IPS DF 4.7 (cell line): ENCODE data around the gene RAD51B.

ENCODE experiments used
- DNase-seq: peaks from one replicate; pipeline ENCODE4 v3.0.0-alpha.2; 2013; ENCODE audit warnings: low spot score; ENCODE audit errors: extremely low read depth

The RAD51B gene

DNA sequence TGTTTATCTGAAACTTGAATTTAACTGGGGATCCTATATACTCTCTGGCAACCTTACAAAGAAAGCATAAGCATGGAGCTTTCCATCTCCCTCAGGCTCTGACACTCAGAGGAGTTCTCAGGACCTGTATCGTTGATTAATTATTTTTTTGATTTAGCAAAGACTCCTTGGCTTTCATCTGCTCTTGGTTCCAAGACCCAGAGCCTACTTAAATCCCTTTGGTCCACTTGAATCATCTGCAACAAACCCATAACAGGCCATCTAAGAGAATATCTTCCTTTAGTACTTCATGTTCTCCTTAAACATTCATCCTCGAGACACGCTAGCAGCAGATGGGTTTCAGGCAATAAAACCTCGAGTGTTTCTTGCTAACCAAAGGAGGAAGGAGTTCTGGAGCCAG is 887.9 kb downstream of the RAD51B start:
- DNase-seq: no peak

DNA sequence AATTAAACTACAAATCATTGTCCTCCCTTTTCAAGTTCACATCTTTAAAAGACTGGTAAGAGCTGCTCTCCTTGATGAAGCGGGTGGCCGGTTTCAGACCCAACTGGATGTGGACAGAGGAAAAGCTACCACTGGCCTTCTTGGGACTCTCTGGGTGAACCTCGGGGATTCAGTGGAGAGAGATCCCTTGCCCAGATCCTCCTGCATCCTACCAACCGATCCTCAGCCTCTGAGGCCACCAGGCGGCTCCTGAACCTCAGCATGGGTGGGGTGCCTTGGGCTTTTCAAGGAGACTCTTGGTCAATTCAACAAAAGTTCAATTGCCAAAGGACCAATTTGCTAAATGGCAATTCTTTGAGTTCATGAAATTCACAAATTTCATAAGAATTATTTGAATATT is 888.8 kb downstream of the RAD51B start:
- no peak for DNase-seq

DNA sequence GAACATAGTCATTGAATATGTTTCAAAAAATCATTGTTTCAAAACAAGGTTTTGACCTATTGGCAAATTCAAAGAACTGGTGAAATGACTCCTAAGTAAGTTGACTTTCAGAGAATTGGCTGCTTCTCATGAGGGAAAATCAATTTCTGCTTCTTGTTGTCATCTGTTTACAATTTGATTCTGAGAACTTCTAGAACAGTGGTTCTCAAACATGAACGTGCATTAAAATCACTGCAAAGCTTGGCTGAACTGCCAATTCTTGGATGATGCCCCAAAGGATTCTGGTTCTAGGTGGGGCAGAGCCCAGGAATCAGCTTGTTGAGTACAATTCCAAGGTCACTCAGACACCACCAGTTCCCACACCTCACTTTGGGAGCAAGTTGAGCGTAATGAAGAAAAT is 889.4 kb downstream of the RAD51B start:
- DNase-seq: no peak

DNA sequence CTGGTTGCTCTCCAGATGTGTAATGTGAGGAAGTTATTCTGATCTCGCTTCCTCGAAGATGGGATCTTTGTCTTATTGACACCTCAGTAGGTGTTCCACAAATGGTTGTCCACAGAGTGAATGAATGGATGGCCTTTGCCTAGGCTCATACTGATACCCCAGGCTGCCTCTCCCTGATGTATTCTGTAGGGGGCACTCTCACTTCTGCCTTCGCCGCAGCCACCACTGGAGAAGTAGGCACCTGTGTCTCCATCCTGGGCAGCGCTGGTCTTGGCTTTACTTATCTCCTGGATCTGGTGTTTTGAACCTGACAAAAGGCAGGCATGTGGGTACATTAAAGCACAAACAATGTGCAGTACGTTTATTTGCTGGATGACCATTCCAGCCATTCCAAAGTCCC is 891.2 kb downstream of the RAD51B start:
- DNase-seq: no peak

DNA sequence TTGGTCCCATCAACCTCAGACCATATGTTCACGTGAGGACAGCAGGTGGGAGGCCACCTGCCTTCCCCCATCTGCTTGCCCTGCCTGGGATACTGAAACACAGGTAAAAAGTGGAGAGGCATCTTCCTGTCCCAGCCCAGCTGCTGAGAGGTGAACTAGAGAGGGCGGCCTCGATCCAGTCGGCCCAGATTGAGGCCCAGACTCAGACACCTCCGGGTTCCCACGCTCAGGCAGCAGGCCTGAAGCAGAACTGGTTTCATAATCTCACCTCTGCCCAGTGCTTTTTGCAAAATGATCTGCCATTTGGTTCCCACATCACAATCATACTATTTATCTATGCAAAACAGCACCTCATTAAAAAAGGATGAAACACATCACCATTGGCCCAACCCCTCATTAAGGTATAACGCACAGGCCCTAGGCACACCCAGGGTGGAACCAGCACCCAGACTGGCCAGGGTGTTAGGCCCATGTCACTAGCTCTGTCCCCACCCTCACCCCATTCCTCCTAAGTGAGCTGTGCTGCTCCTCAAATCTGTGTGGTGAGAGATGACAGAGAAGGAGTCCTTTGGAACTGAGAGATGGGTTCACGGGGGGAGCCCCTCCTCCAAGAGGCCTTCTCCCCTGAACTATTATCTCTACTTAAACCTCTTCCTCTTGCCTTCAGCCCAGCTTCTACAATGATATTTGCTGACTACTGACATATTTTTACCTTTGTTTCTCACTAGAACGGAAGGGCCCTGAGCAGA is 892.2 kb downstream of the RAD51B start:
- DNase-seq: no peak

DNA sequence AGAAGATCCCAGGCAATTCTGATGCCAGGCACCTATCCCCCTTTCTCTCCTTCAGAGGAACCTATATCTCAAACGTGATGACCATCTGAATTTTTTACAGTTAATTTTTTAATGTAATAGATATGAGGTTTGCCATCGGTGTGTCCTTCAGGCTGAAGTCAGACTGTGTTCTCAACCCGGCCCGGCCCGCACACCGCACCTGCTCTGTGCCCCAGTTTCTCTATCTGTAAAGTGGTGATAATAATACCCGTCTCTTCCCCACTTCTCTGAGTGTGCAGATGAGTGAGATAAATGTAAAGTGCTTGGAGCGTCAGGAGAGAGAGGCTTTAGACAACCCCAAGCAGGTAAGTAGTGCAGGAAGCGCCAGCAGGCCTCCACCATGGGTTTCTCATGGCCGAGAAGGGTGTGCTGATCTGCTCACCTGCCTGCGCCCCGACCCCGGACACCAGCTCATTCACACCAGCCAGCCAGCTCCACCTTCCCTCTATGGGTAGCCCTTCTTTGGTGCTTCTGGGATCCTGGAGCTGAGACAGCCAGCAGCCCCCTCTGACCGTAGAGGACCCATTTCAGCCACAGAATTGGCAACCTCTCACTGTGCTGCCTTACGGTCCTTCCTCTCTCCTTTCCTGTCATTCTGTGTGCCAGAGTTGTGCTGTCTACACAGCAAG is 893.3 kb downstream of the RAD51B start:
- DNase-seq: no peak

DNA sequence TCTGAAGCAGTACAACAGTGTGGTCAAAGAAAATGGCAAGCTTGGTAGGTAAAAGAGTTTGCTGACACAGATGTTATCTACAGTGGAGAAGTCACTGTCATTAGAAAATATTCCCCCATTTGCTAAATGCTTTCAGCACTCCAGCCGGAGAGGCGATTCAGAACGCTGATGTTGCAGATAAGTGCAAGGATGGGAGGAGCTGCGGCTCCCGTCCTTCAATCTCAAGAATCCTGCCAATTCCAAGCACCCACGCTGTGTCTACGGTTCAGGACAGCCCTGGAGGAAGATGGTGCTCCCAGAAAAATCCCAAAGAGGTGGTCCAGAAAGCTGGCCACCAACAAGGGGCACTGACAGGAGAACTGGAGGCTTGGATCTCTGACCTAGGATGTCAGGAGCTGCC is 894.2 kb downstream of the RAD51B start:
- DNase-seq: no peak

DNA sequence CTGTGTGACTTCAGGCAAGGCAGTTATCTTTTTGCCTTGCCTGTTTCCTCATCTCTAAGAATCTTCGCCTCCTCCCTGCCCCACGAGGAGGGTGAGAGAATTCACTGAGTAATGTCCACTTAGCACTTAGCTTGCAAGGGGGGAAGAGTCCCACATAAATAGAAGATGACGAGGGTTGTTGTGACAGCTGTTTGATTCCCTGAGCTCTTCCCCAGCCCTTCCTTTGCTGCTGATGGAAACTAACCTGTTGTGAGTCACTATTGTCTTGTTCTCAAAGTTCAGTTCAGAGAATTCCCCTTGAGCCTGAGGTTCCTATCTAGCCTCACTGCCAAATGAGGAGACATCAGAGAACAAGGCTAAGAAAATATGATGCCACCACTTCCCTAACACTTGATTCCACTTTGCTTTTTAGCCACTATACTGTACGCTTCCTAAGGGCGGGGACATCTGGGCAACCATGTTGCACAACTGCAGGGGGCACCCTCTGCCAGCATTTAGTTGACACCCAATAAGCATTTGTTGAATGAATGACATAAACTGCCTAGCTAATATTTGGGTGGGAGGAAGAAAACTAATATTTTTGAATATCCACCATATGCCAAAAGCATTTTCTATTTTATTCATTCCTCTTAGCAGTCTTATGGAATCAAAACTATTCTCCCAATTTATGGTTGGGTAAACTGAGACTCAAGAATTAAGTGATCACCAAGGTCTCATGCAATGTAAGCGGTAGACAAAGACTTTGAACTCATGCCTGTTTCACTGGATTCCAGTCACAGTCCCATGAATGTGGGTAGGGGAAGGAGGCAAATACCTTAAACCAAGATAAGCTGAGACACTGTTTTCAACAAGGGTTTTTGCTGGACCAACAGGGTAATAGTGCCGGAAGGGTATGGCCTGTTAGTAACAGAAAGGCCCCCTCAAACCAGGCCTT is 895.7 kb downstream of the RAD51B start:
- DNase-seq: no peak

DNA sequence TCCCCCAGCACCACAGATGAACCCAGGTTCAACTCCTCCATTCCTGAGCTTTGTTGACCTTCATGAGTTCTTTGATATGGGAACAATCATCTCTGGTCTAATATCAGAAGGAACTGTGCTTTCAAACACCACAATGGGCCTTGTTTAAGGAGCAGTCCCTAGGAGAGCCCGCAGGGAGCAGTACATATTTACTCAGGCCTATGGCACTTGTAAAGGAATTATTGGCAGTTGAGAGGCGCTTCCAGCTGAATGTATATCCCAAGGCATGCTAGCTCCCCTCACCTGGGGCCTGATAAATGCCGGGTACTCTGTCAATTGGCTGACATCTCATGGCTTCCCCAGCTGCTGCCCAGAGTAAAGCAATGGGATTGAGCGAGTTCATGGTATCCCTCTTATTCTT is 897.1 kb downstream of the RAD51B start:
- DNase-seq: no peak

DNA sequence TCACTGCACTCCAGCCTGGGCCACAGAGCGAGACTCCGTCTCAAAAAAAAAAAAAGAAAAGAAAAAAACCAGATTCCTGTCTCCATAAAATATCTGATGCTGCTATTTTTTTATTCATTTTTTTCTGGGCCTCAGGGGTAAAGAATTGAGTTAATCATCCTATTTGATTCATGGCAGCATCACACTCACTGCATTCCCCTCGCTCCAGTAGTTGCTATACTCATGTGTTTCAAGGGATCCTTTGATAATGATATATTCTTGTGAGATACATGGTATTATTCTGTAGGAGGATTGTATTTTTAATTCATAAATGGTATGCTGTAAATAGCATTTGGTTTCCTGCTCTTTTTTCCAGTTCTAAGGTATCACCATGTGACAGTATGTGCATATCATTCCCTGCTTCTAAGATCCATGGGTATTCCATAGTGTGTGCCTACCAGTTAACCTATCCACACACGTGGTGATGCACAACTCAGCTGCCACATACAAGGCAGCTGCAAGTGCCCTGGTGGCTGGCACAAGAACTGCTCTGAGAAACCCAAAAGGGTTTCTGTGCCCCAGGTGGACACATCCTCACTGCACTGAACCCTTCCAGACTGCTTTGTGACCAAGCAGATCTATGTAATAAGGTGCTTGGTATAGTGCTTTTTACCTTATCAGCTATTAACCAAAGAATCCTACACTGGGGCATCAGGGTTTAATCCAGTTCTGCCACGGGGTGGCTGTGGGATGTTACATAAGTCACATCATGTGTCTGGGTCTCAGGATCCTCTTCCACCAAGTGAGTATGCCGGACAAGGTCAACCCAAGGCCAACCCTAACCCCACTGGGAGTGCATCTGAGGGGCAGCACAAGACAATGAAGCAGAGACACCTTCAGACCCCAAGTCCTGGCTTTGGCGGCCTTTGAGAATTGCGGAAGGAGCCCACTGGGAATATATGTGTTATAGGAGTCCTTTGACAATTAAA is 898.7 kb downstream of the RAD51B start:
- DNase-seq: no peak

DNA sequence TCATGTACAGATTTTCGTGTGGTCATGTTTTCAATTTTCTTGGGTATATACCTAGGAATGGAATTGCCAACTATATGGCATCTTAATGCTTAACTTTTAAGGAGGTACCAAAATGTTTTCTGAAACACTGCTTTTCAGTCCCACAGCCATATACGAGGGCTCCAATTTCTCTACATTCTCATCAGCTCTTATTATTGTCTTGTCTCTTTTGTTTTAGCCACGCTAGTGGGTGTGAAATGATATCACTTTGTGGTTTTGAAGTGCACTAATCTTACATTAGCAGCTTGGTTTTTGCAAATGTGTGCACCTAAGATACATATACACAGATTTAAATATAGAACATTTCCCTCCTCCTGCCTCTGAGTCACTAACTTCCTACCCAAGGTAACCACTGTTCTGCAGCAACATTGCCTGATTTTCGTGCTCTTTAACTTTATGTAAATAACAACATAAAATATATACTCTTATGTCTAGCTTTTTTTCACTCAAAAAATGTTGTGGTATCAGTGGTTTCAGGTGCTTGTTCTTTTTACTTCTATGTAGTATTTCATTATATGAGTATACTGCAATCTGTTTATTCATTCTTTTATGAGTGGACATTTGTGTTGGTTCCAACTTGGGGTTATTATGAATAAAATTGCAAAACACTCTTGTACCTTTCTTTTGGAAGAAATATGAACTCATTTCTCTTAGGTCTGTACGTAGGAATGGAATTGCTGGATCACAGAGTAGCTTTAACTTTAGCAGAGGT is 900.2 kb downstream of the RAD51B start:
- no peak for DNase-seq

DNA sequence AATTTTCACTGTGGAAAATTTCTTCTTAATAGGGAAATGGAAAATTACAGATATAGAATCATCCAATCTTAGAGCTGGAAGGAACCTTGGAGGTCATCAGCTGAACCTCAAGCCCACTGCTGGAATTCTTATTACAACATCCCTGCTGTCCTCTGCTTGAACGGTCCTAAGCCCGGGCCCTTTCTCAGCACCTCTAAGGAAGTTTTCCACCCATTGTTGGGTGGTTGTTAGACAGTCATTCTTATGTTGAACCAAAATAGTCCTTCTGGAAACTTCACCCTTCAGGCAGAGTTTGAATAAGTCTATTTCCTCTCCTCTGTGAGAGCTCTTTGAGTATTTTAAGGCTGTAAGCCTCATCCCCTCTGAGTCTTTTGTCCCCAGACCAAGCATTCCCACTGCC is 902.6 kb downstream of the RAD51B start:
- no peak for DNase-seq

DNA sequence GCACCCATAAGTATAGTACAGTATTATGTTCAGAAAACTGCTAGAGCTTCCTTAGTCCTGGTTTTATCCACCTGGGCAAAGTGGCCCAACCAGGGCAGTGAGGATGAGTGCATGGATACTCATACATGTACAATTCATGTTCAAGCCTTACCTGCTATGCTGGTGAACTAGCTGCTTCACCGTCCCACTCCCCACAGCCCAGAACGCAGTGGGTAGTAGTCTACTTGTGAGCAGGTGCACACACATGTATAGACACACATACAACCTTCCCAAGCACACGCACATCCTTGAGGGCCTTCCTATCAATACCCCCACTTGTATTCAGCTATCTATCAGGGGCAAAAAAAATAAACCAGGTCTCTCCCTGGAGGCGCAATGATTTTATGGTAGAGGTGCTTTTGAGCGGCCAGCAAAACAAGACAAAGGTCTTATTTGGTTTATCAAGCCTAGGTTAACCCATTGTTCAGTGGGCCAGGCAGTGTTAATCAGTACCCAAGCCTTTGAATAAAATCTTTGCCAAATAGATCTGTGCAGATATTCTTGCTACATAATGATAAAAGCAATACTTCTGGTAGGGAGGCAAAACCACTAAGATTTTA is 903.5 kb downstream of the RAD51B start:
- no peak for DNase-seq

DNA sequence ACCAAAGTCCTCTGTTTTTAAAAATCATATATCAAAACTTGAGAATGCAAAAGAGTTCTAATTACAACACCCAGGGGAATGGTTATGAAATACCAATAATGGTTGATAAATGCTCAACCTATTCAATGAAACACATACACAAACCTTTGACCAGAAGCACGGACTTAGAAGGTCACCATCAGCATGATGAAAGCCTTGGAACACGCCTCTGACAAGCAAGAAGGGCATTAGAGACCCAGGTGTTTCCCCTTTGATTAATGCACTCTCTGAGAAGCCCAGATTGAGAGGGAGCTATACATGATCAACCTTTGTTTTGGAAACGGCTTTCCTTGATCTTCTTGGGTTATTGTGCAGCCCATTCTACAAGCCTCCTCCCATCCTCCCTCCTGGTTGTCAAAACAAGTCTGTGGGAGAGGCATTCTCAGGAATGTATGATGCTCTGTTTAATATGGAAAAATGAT is 904.3 kb downstream of the RAD51B start:
- no peak for DNase-seq

DNA sequence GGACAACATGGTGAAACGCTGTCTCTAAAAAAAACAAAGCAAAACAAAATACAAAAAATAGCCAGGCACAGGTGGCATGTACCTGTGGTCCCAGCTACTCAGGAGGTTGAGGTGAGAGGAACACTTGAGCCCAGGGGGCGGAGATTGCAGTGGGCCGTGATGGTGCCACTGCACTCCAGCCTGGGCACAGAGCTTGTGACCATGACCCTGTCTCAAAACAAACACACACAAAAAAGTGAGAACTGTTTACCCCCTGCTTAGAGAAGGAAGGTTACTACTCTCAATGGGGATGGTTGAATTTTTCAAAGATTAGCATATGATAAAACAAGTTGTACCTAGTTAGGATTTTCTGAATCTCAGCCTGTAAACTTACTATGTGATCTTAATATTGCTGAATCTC is 905.3 kb downstream of the RAD51B start:
- no peak for DNase-seq

DNA sequence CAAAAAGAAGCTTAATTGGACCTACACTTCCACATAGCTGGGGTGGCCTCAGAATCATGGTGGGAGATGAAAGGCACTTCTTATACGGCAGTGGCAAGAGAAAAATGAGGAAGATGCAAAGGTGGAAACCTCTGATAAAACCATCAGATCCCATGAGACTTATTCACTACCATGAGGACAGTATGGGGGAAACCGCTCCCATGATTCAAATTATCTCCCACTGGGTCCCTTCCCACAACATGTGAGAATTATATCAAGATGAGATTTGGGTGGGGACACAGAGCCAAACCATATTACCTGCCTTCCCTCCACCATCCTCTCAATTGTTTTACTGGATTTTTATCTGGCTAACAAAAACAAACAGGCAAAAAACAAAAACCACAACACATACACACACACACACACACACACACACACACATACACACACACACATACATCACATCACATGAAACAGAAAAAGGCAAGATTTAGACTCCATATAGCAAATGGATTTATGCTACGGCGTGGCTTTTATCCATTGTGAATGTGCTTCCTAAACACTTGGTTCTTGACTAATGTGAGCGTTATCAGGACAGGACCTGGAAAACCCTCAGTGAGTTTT is 906.6 kb downstream of the RAD51B start:
- DNase-seq: no peak

DNA sequence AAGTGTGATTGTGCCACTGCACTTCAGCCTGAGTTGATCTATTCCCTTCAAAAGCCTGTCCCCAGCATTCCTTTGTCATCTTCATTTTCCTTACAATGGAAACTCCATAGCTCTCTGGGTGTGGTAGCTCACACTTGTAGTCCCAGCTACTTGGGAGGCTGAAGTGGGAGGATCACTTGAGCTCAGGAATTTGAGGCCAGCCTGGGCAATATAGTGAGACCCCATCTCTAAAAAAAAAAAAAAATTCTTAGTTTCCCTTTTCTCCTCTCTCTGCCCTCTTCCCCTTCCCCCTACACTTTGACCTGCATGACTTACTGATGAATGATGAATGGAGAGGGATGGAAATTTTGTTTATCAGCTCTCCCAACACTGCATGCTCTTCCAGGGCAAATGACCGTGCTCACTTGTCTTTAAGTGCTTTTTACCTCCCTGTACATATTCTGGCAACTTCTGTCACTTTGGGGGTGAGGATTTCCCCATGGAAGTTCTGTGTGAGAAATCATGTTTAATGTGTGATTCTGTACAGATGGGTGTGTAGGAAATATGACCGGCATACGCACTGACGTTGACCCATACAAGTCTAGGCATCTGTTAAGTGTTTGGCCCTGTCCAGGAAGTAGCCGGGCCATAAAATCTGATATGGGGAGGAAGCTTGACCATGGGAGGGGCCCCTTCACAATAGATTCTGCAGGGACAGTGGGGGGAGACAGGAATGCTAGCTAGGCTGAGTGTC is 907.9 kb downstream of the RAD51B start:
- DNase-seq: no peak

DNA sequence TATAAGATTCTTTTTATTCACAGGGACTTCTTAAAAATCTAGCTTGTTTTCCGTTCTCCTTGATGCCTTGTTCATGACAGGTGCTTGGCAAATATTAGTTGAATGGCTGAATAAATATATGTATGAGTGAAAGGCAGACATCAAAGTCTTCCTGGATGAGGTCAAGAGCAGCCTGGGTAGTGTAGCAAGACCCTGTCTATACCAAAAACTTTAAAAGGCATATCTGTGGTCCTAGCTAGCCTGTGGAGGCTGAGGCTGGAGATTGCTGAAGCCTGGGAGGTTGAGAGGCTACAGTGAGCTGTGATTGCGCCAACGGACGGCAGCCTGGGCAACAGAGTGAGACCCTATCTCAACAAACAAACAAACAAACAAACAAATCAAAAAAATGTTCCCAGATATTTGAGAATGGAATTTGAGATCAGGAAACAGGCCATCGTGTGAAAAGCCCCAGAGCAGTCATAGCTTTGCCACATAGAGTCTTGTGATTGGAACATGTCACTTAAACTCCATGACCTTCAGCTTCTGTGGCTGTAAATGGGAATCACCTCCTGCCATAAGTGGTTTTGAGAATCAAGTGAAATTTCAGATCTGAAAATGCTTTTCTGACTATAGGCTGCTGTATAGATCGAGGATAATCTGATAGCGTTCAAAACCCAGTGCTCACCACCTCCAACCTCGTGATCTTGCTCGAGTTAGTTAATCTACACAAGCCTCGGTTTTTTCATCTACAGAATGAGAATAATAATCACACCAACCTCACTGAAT is 908.9 kb downstream of the RAD51B start:
- DNase-seq: no peak
